KOPT-K1 (cell line): Measurements from ENCODE around the gene GARIN3.
"Not testable (repeated sequence)": the region's sequence is repeated elsewhere in the genome, so short reads cannot be mapped to it uniquely, and the experiment has no call there.

Experiments used
- H3K27ac ChIP-seq: fragments of 200-600 bp; sonication (generic); 2 replicates; pipeline ENCODE4 v1.5.1; 2016; ENCODE audit warnings: antibody characterized with exemption, mild to moderate bottlenecking, low read depth, low read length; ENCODE audit not compliant: poor library complexity, severe bottlenecking
- H3K36me3 ChIP-seq: fragments of 200-600 bp; sonication (generic); 2 replicates; pipeline ENCODE4 v1.5.1; 2017; ENCODE audit warnings: antibody characterized with exemption, mild to moderate bottlenecking, low read length, moderate library complexity; ENCODE audit not compliant: insufficient read depth
- H3K9me3 ChIP-seq: fragments of 200-600 bp; sonication (generic); 2 replicates; pipeline ENCODE4 v1.5.1; 2017; ENCODE audit warnings: antibody characterized with exemption, low read length, mild to moderate bottlenecking; ENCODE audit not compliant: insufficient read depth, poor library complexity, severe bottlenecking

The GARIN3 gene

DNA sequence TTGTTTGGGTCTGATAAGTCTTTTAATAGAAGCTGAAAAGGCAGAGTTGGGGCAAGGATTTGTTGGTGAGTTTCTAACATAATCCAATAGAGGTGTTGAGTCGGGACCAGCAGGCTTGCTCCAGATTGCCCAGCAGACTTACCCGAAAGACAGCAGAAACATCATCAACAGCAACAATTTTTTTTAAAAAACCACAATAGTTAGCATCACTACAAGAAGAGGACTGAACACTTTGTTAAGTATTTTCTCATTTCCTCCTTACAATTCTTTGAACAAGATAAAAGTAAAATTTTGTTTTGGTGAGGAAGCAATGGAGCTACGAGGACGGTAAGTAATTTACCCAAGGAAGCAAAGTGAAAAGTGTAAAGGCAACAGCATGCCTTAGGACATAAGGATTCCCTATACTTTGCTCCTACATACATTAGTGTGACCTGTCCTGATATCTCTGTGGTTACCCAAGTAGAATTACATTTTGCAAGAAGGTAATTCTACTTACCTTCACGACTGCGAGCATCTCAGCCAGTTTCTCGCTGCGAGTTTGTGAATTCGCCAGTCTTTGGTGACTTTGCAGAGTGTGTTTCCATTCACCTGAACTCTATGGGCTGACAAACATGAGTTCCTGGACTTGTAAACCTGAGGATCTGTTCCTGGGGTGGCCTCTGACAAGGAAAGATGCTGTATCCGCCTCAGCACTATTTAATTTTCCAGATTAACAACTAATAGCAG is 27.8 kb upstream of the GARIN3 start:
- Histone ChIP-seq H3K36me3 (peaks cover 78% of the 10 kb centered on the region), H3K9me3 (no peaks in the 10 kb centered on the region), H3K27ac (peak overlapping the region; percentile 46)

DNA sequence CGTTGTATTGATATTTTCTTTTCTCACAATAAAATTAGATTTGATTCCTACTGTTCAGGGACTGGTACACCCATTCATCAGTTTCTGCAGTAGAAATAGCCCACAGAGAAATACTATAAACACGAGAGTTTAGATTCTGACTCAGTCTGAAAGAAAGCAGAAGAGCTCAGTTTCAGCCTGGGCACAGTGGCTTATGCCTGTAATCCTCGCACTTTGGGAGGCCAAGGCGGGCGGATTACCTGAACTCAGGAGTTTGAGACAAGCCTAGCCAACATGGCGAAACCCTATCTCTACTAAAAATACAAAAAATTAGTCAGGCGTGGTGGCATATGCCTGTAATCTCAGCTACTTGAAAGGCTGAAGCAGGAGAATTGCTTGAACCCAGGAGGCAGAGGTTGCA is 23.2 kb upstream of the GARIN3 start:
- Histone ChIP-seq H3K27ac (no peak overlapping the region), H3K9me3 (no peaks in the 10 kb centered on the region), H3K36me3 (peaks cover 83% of the 10 kb centered on the region)

DNA sequence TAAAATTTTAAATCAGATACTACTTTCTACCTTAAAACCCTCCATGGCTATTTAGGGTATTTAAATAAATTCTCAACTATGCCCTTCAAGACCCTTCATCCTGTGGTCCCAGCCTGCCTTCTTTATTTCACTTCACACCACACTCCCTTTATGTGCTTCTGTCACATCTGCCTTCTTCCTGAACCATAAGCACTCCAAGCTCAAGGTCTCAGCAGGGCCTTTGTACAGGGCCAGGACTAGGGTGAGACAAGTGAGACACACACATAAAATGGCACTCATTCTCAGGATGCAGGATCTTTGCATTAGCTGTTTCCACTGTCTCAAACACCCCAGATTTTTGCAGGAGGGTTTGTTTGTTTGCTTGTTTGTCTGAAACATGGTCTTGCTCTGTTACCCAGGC is 22.2 kb upstream of the GARIN3 start:
- Histone ChIP-seq H3K9me3 (no peaks in the 10 kb centered on the region), H3K36me3 (peaks cover 89% of the 10 kb centered on the region), H3K27ac (peak overlapping the region; percentile 20)

DNA sequence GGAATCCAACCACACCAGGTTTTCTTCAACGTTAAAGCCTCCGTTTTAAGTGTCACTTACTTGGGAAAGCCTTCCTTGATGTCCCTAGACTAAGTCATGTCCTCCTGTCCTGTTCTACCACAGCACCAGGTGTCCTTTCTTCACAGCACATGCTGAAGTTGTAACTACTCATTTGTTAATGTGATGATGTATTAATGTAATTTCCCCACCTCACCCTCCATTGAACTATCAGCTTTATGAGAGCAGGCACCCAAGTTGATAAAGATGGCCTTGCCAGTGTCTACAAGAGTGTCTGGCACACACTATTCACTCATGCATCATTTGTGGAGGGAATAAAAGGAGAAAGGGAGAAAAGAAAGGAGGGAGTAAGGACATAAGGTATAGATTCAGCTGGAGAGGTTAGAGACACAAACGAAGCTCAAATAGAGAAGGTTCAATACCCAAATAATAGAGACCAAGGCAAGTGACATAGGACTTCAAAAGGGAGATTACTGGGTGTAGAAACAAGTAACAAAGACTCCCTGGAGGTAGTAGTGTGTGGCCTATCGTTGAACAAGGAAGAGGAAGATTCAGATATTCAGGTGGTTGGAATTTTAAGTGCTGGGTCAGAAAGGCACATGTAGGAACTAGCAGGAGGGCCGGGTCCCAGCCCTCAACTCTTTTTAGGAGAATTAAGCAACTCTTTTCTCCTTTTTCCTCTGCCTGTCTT is 21.1 kb upstream of the GARIN3 start:
- Histone ChIP-seq H3K9me3 (no peaks in the 10 kb centered on the region), H3K36me3 (peaks cover 83% of the 10 kb centered on the region), H3K27ac (peak overlapping the region; percentile 8)

DNA sequence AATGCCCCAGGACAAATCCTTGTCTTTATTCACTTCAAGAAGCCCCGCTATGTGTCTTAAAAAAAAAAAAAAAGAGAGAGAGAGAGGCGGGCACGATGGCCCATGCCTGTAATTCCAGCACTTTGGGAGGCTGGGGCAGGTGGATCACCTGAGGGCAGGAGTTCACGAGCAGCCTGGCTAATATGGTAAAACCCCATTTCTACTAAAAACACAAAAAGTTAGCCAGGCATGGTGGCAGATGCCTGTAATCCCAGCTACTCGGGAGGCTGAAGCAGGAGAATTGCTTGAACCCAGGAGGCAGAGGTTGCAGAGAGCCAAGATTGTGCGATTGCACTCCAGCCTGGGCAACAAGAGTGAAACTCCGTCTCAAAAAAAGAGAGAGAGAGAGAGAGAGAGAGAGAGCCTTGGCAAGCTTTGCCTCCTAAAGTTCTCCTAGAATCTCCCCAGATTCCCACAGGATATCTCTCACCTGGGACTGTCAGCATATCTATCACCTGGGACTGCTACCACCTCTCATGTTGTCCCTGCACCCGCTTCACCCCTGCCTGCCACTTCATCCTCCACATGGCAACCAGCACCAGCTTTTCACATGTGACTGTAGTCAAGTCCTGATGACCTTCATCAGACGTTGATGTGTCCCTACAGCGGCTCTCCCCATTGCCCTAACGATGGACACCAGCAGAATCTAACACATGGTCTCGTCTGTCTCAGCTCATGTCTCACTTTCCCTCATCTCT is 20.4 kb upstream of the GARIN3 start:
- Histone ChIP-seq H3K9me3 (no peaks in the 10 kb centered on the region), H3K36me3 (peaks cover 79% of the 10 kb centered on the region), H3K27ac (no peak overlapping the region)

DNA sequence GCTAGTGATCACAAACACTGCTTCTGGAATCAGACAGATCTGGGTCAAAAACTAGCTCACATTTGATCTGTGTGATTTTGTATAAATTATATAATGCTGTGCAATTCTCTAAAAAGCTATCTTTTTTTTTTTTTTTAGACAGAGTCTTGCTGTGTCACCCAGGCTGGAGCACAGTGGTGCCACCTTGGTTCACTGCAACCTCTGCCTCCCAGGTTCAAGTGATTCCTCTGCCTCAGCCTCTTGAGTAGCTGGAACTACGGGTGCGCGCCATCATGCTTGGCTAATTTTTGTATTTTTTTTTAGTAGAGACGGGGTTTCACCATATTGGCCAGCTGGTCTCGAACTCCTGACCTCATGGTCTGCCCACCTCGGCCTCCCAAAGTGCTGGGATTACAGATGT is 19.1 kb upstream of the GARIN3 start:
- H3K9me3 ChIP-seq, H3K27ac ChIP-seq: not testable (repeated sequence)
- peaks cover 67% of the 10 kb centered on the region for H3K36me3 ChIP-seq

DNA sequence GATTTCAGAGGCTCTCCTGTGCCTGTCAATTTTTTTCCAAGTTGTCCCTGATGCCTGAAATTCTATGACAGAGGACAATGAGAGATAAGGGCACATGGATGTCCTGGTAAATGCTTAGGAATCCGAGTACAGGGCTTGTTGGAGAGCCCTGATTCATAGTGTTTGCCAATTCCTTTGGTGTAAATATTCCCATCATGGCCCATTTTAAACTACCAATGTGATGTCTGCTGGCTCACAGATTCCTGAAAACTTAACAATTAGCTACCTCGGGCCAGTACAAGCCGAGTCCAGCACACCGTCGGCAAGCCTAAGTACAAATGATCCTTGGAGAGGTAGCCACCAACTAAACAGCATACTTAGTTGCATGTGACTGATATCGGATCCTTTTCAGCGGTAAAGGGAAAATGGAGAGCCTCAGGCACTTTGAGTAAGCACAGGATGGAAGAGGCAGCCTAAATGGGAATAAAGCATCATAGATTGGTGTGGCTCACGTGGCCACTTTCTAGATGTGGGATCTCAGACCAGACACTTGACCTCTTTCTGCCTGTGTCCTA is 18.1 kb upstream of the GARIN3 start:
- peaks cover 59% of the 10 kb centered on the region for H3K36me3 ChIP-seq
- peak overlapping the region; percentile 96 for H3K27ac ChIP-seq
- H3K9me3 ChIP-seq, result no peaks in the 10 kb centered on the region

DNA sequence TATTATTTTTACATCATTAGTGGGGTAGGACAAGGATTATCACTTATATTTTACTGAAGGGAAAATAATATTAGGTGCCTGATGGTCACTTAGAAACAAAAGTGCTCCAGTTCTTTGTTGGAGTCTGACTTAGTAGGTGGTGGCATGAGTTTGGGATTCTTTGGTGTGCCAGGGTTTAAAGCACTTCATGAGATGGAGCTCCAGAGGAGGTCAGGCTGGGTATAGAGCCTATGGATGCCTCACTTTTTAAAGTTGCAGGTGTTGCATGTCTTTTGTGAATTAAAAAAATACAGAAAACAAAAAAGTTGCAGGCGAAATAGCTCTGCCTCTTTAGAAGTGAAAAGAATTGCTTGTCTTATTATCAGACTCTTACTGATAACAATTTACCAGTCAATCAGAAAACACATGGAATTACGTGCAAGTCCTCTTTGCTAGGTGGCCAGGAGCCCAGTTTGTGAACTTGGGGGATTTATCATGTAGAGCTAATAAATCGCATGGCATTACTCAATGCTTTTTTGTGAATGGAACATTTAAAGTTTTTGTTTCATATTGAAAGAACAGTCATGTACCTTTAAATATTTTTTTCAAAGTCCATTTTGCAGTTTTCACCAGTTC is 16.2 kb upstream of the GARIN3 start:
- Histone ChIP-seq H3K9me3 (no peaks in the 10 kb centered on the region), H3K36me3 (peaks cover 40% of the 10 kb centered on the region), H3K27ac (peak overlapping the region; percentile 96)

DNA sequence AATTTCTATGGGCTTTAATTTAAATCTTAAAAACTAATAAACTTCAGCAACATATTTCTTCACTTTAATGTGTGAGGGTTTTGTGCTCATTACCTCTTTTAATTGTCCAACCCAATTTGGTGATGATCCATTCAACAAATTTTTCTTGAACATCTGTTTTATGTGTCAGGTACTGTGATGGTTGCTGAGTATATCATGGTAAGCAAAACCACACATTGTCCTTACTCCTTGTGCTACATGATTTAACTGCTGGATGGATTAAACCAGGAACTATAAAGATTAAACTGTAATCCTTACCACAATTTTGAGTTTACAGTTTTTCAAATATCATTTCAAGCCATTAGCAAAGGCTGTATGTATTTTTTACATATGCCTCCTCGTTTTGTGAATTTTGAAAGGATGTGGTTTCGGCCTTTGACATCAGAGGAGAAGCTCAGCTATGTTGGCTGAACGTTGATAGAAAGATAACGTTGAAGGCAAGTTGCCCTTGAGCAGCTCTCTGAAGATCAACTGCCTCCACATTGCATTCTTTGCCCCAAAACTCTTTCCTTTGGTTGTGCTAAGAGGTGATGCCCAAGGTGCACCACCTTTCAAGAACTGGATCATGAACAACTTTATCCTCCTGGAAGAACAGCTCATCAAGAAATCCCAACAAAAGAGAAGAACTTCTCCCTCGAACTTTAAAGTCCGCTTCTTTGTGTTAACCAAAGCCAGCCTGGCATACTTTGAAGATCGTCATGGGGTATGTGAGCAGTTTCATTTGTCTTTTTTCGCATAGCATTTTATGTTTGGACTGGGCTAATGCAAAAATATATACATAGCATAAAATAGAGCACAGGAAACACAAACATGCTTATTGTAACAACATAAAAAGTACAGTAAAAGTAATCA is 14.6 kb upstream of the GARIN3 start, which contains the start of gene ITK:
ITK (plus strand) TSS at position 467 of the 891 bp plus-strand sequence; CDS start at position 605, 138 bp downstream.
- Histone ChIP-seq H3K36me3 (peaks cover 24% of the 10 kb centered on the region), H3K27ac (peak within 1 kb of the TSS; percentile 96), H3K9me3 (no peaks in the 10 kb centered on the region)

DNA sequence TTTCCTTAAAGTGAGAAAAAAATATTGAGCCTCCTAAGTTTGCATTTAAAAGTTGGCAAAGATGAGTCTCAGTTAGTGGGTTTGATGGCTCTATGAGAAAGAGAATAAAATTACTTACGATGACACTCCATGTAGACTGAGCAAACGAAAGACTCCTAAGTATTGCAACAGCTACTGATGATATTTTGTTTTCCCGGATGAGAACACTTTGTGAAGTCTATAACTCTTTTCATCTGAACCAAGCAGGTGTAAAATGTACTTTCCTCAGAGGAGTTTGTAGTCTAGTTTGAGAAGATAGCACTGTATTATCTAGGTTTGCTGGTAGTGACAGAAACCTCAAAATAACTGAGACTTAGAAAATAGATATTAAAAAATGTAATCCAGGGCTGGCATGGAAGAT is 12.9 kb upstream of the GARIN3 start:
- H3K27ac ChIP-seq, result peak overlapping the region; percentile 96
- peaks cover 7% of the 10 kb centered on the region for H3K36me3 ChIP-seq
- no peaks in the 10 kb centered on the region for H3K9me3 ChIP-seq

DNA sequence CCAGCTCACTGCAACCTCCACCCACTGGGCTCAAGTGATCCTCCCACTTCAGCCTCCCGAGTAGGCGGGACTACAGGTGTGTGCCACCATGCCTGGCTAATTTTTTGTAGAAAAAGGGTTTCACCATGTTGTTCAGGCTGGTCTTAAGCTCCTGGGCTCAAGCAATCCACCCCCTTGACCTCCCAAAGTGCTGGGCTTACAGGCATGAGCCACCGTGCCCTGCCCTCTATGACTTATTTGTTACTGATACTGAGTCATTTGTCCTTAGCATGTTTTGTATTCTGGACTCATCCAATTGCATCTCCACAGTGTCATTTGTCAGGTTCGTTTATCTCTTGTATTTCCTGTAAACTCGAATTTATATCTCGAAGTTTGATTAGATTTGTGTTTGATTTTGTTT is 11.9 kb upstream of the GARIN3 start:
- peak overlapping the region; percentile 96 for H3K27ac ChIP-seq
- no peaks in the 10 kb centered on the region for H3K36me3 ChIP-seq

DNA sequence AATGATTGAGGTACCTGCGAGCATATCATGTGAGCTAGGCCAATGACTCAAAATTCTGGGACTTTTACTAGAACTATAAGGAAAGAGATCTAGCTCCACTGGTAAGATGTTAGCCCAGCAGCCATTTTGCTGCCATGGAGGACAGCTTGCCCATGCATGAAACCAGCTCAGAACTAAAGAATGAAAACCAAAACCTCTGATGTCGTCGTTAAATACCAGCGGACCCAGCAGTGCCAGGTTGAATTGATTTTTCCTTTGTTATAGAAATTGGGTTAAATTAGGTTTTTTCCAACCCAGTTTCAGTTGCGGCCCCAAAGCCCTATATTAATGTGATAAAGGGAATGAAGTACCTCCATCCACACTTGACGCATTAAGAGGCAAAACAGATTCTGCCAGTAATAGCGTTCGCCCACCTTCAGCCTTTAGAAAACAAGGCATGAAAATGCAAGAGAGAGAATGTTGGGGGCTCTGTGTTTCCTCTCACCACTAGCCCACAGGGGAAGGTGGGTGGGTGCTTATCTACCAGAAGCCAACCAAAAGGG is 9.1 kb upstream of the GARIN3 start:
- no peaks in the 10 kb centered on the region for H3K36me3 ChIP-seq
- H3K9me3 ChIP-seq, result peaks cover 10% of the 10 kb centered on the region
- H3K27ac ChIP-seq, result no peak overlapping the region

More for the DNA sequence above, 11.9 kb upstream of the GARIN3 start:
- H3K9me3 ChIP-seq, result no peaks in the 10 kb centered on the region

DNA sequence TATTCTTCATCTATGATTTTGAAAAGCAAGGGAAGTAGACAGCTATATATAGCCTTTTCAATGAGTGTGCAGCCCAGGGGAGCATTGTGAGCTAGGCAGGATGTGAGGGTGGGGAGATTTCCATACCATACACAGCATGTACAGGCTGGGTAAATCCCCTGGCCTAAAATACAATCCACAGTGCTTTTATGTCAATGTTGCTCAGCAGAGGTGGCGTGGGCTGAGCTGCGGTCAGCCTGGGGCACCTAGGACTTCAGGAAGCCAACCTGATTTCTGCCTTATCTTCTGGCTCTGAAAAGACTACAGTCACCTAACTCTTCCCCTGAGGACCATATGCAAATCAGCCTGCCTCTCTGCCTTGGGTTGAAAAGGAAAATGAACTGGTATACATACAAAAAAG is 6.3 kb upstream of the GARIN3 start:
- Histone ChIP-seq H3K9me3 (peaks cover 12% of the 10 kb centered on the region), H3K36me3 (no peaks in the 10 kb centered on the region), H3K27ac (peak overlapping the region; percentile 59)

DNA sequence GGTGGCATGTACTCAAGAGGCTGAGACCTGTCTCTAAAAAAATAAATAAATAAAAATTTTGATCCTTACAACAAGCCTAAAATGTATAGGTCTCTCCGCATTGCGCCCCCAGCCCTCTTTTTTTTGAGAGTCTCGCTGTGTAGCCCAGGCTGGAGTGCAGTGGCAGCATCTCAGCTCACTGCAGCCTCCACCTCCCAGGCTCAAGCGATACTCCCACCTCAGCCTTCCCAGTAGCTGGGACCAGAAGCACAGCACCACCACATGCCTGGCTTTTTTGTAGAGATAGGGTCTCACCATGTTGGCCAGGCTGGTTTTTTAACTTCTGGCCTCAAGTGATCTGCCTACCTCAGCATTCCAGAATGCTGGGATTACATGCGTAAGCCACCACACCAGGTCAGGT is 2.2 kb upstream of the GARIN3 start:
- no peaks in the 10 kb centered on the region for H3K36me3 ChIP-seq

More for the DNA sequence above, 2.2 kb upstream of the GARIN3 start:
- Histone ChIP-seq H3K9me3 (peaks cover 12% of the 10 kb centered on the region), H3K27ac (no peak overlapping the region)
